GM23248 (cell line): ENCODE results near the gene HIVEP1. TPM values are rescaled to one million over a fixed set of nuclear protein-coding genes. Genes with fewer than 3 reads are reported as not detected.

Source experiments
- DNase-seq: peaks from one replicate; pipeline ENCODE4 v3.0.0-alpha.2; 2015
- H2AFZ ChIP-seq: fragments of 200-600 bp; sonication (generic); 2 replicates; pipeline ENCODE4 v1.6.1; 2016; ENCODE audit warnings: antibody characterized with exemption
- H3F3A ChIP-seq: fragments of 200-600 bp; sonication (generic); 2 replicates; pipeline ENCODE4 v1.6.1; 2016; ENCODE audit warnings: mild to moderate bottlenecking, antibody characterized with exemption, mixed run types; ENCODE audit not compliant: insufficient read depth
- H3K27ac ChIP-seq: fragments of 200-600 bp; sonication (generic); 2 replicates; pipeline ENCODE4 v1.5.1; 2016; ENCODE audit warnings: mild to moderate bottlenecking
- H3K27me3 ChIP-seq: fragments of 200-600 bp; sonication (generic); replicated peaks from 2 replicates; pipeline ENCODE4 v1.6.1; 2016; ENCODE audit warnings: mild to moderate bottlenecking; ENCODE audit not compliant: insufficient read depth
- H3K36me3 ChIP-seq: fragments of 200-600 bp; sonication (generic); 2 replicates; pipeline ENCODE4 v1.6.1; 2016; ENCODE audit warnings: low read depth, mild to moderate bottlenecking
- H3K4me1 ChIP-seq: fragments of 200-600 bp; sonication (generic); 2 replicates; pipeline ENCODE4 v1.6.1; 2016; ENCODE audit warnings: mild to moderate bottlenecking; ENCODE audit not compliant: insufficient read depth
- H3K4me2 ChIP-seq: fragments of 200-600 bp; sonication (generic); one replicate; pipeline ENCODE4 v1.6.1; 2016; ENCODE audit warnings: mild to moderate bottlenecking; ENCODE audit not compliant: unreplicated experiment
- H3K4me3 ChIP-seq: fragments of 200-600 bp; sonication (generic); 2 replicates; pipeline ENCODE4 v1.5.1; 2016; ENCODE audit warnings: mild to moderate bottlenecking
- H3K79me2 ChIP-seq: fragments of 200-600 bp; sonication (generic); 2 replicates; pipeline ENCODE4 v1.6.1; 2016; ENCODE audit warnings: mild to moderate bottlenecking; ENCODE audit not compliant: insufficient read depth
- H3K9ac ChIP-seq: fragments of 200-600 bp; sonication (generic); 2 replicates; pipeline ENCODE4 v1.6.1; 2016; ENCODE audit warnings: mild to moderate bottlenecking
- H3K9me2 ChIP-seq: fragments of 200-600 bp; sonication (generic); 2 replicates; pipeline ENCODE4 v1.6.1; 2016; ENCODE audit warnings: mixed run types, mild to moderate bottlenecking, moderate library complexity; ENCODE audit not compliant: insufficient read depth
- H3K9me3 ChIP-seq: fragments of 200-600 bp; sonication (generic); one replicate; pipeline ENCODE4 v1.6.1; 2017; ENCODE audit warnings: low read depth
- H4K20me1 ChIP-seq: fragments of 200-600 bp; sonication (generic); 2 replicates; pipeline ENCODE4 v1.6.0; 2016; ENCODE audit not compliant: insufficient read depth
- EZH2 ChIP-seq: fragments of 200-600 bp; sonication (generic); IDR thresholded peaks from 2 replicates; pipeline ENCODE4 v1.6.1; 2018; ENCODE audit warnings: antibody characterized with exemption, mild to moderate bottlenecking; ENCODE audit not compliant: insufficient read depth, poor library complexity, severe bottlenecking
- EZH2phosphoT487 ChIP-seq: fragments of 200-600 bp; sonication (generic); IDR thresholded peaks from 2 replicates; pipeline ENCODE4 v1.6.1; 2018; ENCODE audit warnings: antibody characterized with exemption, moderate library complexity, mild to moderate bottlenecking, low read depth; ENCODE audit not compliant: insufficient read depth
- WGBS, 2 experiments: methylation state at CpG; one replicate each; pipeline ENCODE4 v1.1.6; 2015 to 2017; ENCODE audit warnings: low lambda C conversion rate in 2 of 2, low coverage in 1 of 2; ENCODE audit errors: missing lambda C conversion rate in 2 of 2; 5-methylcytosine and 5-hydroxymethylcytosine counted together
- in situ Hi-C: fragments of 300-500 bp; cut with MboI; formaldehyde crosslinking; loops from 2 replicates; pipeline ENCODE4 v1.15.0; 2020
- polyA plus RNA-seq: library from polyadenylated mRNA; unstranded; fragments of >200 nt; fragmentation: Nextera tagmentation; extraction: Ambion mirVana; gene quantifications from 2 replicates; pipeline ENCODE4 v1.2.1, GENCODE V29; 2016
- total RNA-seq: library from RNA; depleted of rRNA; stranded (reverse); fragments of >200 nt; shearing (Covaris generic); gene quantifications from 2 replicates; pipeline ENCODE4 v1.2.3, GENCODE V29; 2014

The HIVEP1 gene
- total and polyA plus RNA-seq, 2 experiments from 2014 or later, result 3.3 to 7.1 TPM

DNA sequence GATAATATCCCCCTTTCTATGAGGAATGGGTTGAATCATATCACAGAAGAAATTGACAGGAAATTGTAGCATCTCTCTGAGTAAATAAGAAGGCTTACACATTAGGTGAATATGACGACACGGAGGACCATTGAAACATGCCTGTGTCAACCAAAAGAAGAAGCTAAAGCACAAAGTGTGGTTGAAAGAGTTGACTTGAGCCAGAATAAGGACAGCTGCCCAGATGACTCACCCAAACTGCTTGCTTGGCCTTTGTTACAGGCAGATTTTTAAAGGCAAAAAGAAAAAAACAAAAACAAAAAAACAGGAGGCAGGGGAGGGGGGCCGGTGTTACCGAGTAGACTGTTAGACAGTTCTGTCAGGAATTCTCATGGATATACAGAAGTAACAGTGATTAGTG is 148.2 kb downstream of the HIVEP1 start:
- in situ Hi-C loops, result no loop called here
- Histone ChIP-seq H3K4me2 (peak overlapping the region; percentile 1), H3K27ac (peak overlapping the region; percentile 16; the same call in 1 of the 2 replicates), H3F3A (peaks cover 8% of the 10 kb centered on the region; the same call in 1 of the 2 replicates), H3K9me2 (no peaks in the 10 kb centered on the region), H4K20me1 (no peaks in the 10 kb centered on the region), H3K4me3 (no peak overlapping the region), H3K79me2 (no peaks in the 10 kb centered on the region), H3K27me3 (no peaks in the 10 kb centered on the region), H3K36me3 (peaks cover 5% of the 10 kb centered on the region), H2AFZ (0 out of 2 replicates have a peak overlapping the region, but pooled peaks have one; percentile 20), H3K9ac (0 out of 2 replicates have a peak overlapping the region, but pooled peaks have one; percentile 15), H3K9me3 (no peaks in the 10 kb centered on the region), H3K4me1 (peaks cover 23% of the 10 kb centered on the region)
- no peak for TF ChIP-seq EZH2
- TF ChIP-seq EZH2phosphoT487, result no peak
- peak; percentile 77 for DNase-seq
- 3 to 5% methylated on average over 4 of the region's 4 CpGs for WGBS, 2 experiments

DNA sequence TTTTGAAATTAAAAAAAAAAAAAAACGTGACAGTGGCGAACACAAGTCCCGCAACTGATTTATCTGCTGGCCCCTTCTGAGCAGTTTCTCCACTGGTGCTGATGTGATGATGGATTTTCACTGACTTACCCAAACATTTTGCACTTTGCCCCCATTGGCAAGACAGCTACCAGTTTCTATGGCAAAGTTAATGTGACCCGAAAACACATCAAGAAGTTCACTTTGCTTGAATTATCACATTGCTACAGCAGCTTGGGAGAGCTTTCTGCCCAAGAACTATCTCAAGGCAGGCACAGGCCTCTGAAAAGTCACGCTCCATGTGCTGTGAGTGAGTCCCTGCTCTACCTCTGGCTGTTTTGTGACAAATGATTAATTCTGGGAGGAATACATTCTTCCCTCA is 150.1 kb downstream of the HIVEP1 start:
- H3K27ac ChIP-seq, result no peak overlapping the region
- peaks cover 5% of the 10 kb centered on the region for H3K36me3 ChIP-seq
- DNase-seq, result no peak
- in situ Hi-C loops, result no loop called here
- H3F3A ChIP-seq, result peaks cover 8% of the 10 kb centered on the region; the same call in 1 of the 2 replicates
- H2AFZ ChIP-seq, result no peak overlapping the region
- H3K79me2 ChIP-seq, result no peaks in the 10 kb centered on the region
- H3K4me1 ChIP-seq, result peaks cover 23% of the 10 kb centered on the region
- H3K9ac ChIP-seq, result no peak overlapping the region
- H3K4me2 ChIP-seq, result no peak overlapping the region
- TF ChIP-seq EZH2phosphoT487 (no peak), EZH2 (no peak)
- no peak overlapping the region for H3K4me3 ChIP-seq
- H3K27me3 ChIP-seq, result no peaks in the 10 kb centered on the region
- 98 to 99% methylated on average over 5 of the region's 5 CpGs for WGBS, 2 experiments
- no peaks in the 10 kb centered on the region for H3K9me3 ChIP-seq
- no peaks in the 10 kb centered on the region for H4K20me1 ChIP-seq
- H3K9me2 ChIP-seq, result no peaks in the 10 kb centered on the region

DNA sequence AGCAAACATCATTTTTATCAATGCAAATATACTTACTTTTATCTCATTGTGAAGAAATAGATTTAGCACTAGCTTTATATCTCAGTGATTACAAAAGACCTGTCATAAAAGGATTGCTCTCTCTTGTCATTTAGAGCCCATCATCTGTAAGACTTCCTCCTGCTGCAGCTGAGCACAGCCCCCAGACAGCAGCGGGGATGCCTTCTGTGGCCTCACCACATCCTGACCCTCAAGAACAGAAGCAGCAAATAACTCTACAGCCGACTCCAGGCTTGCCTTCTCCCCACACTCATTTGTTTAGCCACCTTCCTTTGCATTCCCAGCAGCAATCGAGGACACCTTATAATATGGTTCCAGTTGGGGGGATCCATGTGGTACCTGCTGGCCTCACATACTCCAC is 151.0 kb downstream of the HIVEP1 start:
- no peak for DNase-seq
- in situ Hi-C loops, result no loop called here
- H3K27me3 ChIP-seq, result no peaks in the 10 kb centered on the region
- WGBS, 2 experiments, result 85 to 96% methylated on average over 3 of the region's 3 CpGs
- H3K4me3 ChIP-seq, result no peak overlapping the region
- H3K36me3 ChIP-seq, result peaks cover 5% of the 10 kb centered on the region
- H3K9ac ChIP-seq, result no peak overlapping the region
- no peaks in the 10 kb centered on the region for H4K20me1 ChIP-seq
- H3K4me1 ChIP-seq, result peaks cover 23% of the 10 kb centered on the region
- no peak overlapping the region for H2AFZ ChIP-seq
- TF ChIP-seq EZH2phosphoT487, result no peak
- TF ChIP-seq EZH2, result no peak
- H3K4me2 ChIP-seq, result no peak overlapping the region
- H3F3A ChIP-seq, result peaks cover 8% of the 10 kb centered on the region; the same call in 1 of the 2 replicates
- H3K27ac ChIP-seq, result no peak overlapping the region
- no peaks in the 10 kb centered on the region for H3K9me2 ChIP-seq
- H3K9me3 ChIP-seq, result no peaks in the 10 kb centered on the region
- H3K79me2 ChIP-seq, result no peaks in the 10 kb centered on the region

DNA sequence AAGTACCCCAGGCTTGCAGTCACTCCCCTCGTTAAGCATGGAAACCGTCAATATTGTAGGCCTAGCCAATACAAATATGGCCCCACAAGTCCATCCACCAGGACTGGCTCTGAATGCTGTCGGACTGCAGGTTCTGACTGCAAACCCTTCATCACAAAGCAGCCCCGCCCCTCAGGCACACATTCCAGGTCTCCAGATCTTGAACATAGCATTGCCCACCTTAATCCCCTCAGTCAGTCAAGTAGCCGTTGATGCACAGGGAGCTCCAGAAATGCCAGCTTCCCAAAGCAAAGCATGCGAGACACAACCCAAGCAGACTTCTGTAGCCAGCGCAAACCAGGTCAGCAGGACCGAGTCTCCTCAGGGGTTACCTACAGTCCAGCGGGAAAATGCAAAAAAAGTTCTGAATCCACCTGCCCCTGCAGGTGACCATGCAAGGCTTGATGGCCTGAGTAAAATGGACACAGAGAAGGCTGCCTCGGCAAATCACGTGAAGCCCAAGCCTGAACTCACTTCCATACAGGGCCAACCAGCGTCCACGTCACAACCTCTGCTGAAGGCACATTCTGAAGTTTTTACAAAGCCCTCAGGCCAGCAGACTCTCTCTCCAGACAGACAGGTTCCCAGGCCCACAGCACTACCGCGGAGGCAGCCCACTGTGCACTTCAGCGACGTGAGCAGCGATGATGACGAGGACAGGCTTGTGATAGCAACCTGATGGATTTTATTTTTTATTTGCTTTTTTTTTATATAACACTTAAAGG is 151.8 kb downstream of the HIVEP1 start:
- no peak overlapping the region for H3K4me2 ChIP-seq
- no peak overlapping the region for H3K9ac ChIP-seq
- H3K9me3 ChIP-seq, result no peaks in the 10 kb centered on the region
- no peaks in the 10 kb centered on the region for H4K20me1 ChIP-seq
- no peak overlapping the region for H2AFZ ChIP-seq
- H3K79me2 ChIP-seq, result no peaks in the 10 kb centered on the region
- peaks cover 23% of the 10 kb centered on the region for H3K4me1 ChIP-seq
- in situ Hi-C loops, result no loop called here
- H3K36me3 ChIP-seq, result peaks cover 5% of the 10 kb centered on the region
- TF ChIP-seq EZH2, result no peak
- no peak for TF ChIP-seq EZH2phosphoT487
- peaks cover 8% of the 10 kb centered on the region; the same call in 1 of the 2 replicates for H3F3A ChIP-seq
- no peak overlapping the region for H3K27ac ChIP-seq
- H3K27me3 ChIP-seq, result no peaks in the 10 kb centered on the region
- H3K9me2 ChIP-seq, result no peaks in the 10 kb centered on the region
- H3K4me3 ChIP-seq, result no peak overlapping the region
- DNase-seq, result no peak
- whole genome bisulfite sequencing, 2 experiments, result 94 to 95% methylated on average over 19 of the region's 19 CpGs

DNA sequence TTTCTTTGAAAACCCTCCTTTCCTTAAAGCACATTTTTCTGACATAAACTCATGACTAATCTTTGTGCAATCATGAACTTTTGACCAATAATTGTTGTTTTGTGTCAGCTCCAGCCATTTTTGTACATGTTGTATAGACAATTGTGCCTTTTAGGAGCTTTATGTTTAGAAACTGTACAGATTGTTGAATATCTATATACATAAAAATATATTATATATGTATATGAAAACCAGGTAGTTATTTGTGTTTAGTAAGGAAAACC is 152.3 kb downstream of the HIVEP1 start:
- in situ Hi-C loops, result no loop called here
- no peak overlapping the region for H3K4me2 ChIP-seq
- no peak for TF ChIP-seq EZH2
- no peak for TF ChIP-seq EZH2phosphoT487

More for the DNA sequence above, 152.3 kb downstream of the HIVEP1 start:
- Histone ChIP-seq H3K9me3 (no peaks in the 10 kb centered on the region), H3K27ac (no peak overlapping the region), H2AFZ (no peak overlapping the region), H3K9me2 (no peaks in the 10 kb centered on the region), H3K36me3 (peaks cover 5% of the 10 kb centered on the region), H3K27me3 (no peaks in the 10 kb centered on the region), H4K20me1 (no peaks in the 10 kb centered on the region), H3K4me3 (no peak overlapping the region), H3K79me2 (no peaks in the 10 kb centered on the region), H3K9ac (no peak overlapping the region), H3K4me1 (peaks cover 23% of the 10 kb centered on the region), H3F3A (peaks cover 8% of the 10 kb centered on the region; the same call in 1 of the 2 replicates)
- DNase-seq, result peak; percentile 53
